NK-92 treated with Interleukin-12 subunit alpha and Interleukin-12 subunit beta, amount 100 ng/mL, for 24 hours (cell line): ENCODE measurements around the gene SEMA5B.

ENCODE experiments used
- DNase-seq: peaks from one replicate; lab custom pipeline; 2025; lab: John Stamatoyannopoulos, UW

SEMA5B gene, protein sequence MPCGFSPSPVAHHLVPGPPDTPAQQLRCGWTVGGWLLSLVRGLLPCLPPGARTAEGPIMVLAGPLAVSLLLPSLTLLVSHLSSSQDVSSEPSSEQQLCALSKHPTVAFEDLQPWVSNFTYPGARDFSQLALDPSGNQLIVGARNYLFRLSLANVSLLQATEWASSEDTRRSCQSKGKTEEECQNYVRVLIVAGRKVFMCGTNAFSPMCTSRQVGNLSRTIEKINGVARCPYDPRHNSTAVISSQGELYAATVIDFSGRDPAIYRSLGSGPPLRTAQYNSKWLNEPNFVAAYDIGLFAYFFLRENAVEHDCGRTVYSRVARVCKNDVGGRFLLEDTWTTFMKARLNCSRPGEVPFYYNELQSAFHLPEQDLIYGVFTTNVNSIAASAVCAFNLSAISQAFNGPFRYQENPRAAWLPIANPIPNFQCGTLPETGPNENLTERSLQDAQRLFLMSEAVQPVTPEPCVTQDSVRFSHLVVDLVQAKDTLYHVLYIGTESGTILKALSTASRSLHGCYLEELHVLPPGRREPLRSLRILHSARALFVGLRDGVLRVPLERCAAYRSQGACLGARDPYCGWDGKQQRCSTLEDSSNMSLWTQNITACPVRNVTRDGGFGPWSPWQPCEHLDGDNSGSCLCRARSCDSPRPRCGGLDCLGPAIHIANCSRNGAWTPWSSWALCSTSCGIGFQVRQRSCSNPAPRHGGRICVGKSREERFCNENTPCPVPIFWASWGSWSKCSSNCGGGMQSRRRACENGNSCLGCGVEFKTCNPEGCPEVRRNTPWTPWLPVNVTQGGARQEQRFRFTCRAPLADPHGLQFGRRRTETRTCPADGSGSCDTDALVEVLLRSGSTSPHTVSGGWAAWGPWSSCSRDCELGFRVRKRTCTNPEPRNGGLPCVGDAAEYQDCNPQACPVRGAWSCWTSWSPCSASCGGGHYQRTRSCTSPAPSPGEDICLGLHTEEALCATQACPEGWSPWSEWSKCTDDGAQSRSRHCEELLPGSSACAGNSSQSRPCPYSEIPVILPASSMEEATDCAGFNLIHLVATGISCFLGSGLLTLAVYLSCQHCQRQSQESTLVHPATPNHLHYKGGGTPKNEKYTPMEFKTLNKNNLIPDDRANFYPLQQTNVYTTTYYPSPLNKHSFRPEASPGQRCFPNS

DNA sequence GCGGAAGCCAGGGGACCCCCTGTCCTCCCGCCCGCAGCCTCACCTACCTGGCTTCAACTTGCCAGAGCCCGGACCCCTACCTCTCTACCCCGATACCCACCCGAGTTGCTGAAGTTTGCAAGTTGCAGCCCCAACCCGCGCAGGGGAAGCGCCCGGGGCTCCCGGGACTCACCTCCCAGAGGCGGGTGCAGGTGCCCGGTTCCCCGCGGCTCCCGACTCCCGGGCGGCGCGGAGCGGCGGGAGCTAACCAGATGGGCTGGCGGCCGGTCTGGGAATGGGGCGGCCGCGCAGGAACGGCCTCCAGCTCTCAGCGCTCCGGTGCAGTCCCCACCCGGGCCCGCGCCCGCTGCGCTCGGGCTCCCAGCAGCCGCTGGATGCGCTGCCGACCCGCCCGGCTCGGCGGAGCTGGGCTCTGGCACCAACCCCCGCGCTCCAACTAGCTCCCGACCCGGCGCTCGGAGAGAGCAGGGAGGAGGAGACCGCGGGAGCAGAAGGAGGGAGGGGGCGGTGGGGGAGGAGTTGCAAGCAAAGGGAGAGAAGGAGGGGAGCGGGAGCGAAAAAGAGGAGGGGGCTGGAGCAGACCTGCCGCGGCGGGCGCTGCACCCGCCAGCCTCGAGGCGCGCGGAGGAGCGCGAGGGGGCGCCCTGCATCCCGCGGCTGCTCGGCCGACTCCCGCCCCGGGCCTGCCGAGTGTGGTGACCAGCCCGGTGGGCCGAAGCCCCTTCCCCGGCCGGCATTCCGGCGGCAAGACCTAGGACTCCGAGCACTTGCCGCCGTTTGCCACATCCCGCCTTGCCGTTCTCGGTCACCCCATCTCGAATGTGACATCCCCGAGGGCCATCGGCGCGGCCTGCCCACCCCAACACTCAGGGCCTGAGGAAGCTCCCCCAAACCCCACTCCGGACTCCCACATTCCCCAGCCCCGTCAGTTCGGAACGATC lies at the start of gene SEMA5B:
Gene SEMA5B, minus strand, starts transcription at position 472 of the 941 bp plus-strand sequence. CDS start 66,500 bp downstream, outside the sequence.
- DNase-seq, result no peak

DNA sequence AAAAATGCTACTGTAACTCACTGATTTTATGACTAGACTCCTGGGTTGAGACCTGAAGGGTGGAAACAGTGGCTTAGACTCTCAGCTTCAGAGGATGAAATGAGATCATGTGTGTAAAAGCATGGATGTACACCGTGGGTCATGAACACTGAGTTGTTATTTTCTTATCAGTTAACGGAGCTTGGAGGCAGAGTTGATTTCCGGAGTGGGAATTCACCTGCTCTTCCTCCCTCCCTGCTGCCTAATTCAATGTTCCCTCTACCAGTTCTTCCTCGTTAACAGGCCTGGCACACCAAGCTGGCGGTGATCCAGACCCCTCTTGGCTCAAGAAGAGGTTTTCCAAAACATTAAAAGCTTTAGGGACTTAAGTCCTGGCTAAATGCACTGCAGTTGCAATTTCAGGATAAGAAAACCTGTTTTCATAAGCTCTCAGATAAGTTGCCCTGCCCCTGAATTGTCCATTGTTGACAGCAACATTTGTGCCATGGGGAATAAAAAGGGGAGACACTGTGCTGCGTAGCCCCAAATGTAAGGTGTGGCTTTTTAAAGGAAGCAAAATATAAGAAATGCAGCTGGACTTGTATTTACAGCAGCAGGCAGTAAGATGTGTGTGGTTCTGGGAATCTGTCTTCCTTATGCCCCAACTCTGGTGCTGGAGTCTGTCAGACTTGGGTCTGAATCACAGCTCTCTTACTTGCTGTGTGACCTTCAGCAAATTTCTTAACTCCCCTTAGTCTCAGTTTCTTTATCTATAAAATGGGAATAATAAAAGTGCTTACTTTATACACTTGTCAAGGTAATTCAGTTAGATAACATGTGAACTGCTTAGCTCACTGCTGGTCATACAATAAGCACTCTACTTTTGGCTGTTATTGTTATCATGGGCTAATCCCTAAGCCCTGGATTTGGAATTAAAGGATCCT lies 49.2 kb upstream of the SEMA5B start:
- DNase-seq, result no peak

DNA sequence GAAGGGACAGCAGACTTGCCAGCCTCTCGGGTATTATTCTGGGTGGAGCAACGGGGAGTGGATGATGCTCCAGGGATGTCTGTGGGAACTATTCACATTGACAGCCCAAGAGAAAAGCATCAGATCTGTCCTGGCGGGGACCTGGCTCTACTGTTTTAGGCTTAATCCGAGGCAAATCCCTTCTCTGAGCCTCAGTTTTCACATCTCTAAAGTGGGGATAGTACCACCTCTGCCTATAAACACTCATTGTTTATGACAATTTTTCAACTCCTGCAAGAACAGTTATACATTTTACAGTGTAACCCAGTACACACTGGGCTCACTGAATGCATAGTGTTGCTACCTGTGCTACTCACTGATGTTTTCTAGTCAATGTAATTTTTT lies 48.5 kb upstream of the SEMA5B start:
- DNase-seq, result no peak

DNA sequence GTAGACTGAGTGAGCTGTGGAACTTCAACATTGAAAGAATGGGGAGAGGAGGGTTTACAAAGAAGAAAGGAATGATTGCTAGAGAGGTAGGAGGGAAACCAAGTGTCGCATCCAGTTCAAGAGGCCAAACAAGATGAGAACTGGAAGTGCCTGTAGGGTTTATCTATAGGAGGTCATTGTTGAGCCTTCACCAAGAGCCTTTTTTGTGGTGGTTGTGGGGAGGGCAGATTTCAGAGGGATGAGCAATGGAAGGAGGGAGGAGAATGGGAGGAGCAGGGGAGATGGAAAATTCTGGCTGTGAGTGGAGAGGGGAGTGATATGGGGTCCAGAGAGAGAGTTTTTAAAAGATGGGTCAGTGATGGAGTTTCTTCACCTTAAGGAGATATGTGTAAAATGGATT lies 47.8 kb upstream of the SEMA5B start:
- no peak for DNase-seq

DNA sequence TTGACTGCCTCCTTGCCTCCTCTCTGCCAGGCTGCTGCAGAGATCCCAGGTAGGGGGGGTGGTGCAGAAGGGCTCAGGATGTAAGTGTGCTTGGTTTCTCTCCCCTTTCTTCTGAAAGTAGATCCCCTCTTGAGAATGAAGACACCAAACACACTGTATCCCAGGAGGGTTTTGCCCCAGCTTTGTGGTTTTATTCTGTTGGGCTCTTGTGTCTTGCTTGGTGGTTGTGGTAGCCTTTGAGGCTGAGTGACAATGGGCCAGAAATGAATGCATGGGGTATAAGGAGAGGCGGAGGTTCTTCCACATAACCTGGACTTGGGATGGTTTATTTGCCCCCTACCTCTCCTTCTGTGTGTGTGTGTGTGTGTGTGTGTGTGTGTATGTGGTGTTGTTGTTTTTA lies 45.0 kb upstream of the SEMA5B start:
- no peak for DNase-seq

DNA sequence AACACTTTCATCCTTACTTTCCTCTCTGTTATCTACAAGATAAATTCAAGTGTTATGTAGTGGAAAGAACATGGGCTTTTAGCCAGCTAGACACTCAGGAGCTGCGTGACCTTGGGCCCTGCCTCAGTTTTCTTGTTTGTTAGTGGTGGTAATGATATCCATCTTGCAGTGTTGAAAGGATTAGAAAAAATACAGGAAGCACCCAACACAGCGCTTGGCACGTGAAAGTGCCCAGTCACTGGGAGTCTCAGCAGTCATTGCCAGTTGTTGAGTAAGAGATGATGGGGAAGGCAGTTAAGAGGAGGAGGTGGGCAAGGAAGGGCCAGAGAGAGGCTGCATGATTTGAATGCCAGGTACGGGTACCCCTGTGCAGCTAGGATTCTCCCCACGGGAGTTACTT lies 44.6 kb upstream of the SEMA5B start:
- DNase-seq, result no peak

DNA sequence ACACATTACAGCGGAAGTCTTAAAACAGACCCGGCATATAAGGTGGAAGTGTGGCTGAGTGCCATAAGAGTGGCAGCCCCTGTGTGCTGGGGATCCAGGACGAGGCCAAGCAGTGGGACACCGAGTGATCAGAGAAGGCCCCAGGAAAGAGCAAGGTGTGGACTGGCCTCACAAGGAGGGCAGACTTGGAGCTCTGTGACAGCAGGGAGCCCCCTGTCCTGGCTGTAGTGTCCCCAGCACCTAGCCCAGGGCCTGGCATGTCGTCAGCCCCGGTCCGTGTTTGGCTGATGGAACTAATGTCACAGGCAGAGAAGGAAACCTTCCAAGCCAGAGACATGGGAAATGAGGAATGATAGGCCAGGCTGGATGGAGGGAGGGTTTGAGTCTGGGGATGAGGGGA lies 44.0 kb upstream of the SEMA5B start:
- no peak for DNase-seq

DNA sequence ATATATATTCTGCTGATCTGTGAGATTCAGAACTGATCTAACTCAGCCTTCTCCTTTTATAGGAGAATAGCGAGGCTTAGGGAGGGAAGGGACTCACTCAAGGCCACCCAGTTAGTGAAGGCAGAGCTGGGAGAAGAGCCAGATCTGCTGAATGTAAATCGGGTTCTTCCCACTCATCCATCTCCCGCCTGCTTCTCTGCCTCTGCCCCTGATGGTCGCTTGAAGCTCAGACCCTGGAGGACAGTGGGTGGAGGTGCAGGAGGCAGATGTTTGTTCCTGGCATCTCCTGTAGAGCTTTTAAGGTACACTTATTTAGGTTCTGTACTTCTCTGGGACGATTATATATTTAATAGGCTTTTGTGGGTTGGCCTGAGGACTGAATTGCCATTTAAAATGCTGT lies 43.6 kb upstream of the SEMA5B start:
- DNase-seq, result no peak

DNA sequence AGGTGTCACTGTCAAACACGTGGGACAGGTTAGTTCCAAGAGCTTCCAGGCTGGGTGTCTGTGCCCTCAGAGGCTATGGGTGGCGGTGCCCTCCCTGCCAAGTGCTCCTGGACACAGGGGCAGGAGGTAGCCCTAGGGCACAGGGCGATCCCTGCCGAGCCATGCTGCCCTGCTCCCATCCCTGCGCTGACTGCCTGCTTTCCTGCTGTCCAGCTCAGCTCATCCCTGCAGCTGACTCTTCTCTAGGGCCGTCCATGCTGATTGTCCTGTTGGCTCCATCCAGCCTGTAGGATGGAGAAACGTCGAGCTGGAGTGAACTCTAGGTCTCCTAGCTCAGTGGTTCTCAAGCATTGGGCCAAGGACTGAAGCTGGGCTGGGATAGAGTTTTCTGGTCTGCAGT lies 42.9 kb upstream of the SEMA5B start:
- no peak for DNase-seq

DNA sequence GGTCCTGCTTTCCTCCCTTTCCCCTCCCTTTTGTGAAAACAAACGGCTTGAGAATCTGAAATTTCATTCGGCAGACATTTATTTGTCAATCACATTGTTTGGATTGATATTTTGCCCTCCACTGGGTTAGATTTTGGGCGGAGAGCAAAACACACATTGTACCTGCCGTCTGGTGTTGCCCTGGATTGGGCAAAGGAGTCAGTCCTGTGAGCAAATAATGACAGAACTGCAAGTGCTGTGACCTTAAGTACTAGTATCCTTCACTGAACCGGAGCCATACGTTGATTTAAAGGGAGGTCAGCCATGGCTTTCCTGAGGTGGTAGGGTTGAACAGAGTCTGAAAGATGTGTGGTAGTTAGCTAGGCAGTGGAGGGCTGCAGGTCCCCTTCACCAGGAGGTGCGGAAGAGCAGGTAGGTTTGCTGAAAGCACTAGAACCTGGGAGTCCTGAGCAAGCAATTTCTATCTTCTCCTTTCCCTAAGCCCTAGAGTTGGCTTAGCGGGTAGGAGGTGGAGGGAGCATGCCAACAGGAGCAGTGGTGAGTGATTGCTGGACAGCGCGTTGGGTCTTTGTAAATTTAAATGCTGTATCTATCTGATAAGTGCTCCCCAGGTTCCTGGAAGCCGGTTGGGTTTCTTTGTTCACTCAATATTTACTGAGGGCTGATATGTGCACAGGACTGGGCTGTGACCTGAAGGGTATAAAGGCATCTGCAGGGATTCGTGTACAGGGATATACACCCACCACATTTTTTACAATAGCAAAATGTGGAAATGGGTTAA lies 41.2 kb upstream of the SEMA5B start:
- DNase-seq, result no peak

DNA sequence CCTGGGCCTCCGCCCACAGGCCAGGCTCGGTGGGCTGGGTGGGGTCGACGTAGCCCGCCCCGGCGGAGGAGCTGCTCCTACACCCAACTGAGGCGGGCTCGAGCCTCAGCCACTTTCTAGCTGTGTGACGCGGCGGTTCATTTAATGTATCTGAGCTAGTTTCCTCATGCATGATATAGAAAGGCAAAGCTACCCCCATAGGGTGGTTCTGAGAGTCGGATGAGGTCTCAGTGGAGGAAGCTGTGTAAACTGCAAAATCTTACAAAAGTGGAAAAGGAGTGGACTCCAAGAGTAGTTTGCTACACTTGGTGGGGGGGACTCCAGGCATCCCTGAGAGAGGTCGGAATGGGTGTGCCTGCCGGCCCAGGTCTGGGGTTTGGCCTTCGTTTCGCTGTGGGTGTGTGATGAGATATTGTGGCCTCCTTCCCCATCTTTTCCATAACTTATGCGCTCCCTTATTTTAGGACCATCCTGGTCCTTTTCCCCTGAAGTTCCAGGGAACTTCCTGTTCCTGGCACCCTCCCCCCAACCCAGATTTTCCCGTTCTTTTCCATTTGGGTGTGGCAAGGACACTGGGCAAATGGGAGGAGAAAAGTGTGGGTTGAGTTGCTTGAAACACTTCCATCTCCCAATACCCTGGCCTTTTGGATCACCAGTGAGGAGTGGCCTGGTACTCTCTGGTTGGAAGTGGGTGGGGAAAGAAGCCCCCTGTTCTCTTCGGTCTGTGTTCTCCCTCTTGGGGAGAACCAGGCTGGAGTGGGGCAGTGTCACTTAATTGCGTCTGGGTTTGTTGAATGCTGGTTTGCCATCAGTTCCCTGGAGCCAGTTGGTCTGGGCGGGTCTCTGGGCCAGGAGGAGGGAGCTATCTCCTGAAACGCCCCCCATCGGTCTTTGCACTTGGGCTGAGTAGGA lies 40.4 kb upstream of the SEMA5B start:
- DNase-seq, result no peak

DNA sequence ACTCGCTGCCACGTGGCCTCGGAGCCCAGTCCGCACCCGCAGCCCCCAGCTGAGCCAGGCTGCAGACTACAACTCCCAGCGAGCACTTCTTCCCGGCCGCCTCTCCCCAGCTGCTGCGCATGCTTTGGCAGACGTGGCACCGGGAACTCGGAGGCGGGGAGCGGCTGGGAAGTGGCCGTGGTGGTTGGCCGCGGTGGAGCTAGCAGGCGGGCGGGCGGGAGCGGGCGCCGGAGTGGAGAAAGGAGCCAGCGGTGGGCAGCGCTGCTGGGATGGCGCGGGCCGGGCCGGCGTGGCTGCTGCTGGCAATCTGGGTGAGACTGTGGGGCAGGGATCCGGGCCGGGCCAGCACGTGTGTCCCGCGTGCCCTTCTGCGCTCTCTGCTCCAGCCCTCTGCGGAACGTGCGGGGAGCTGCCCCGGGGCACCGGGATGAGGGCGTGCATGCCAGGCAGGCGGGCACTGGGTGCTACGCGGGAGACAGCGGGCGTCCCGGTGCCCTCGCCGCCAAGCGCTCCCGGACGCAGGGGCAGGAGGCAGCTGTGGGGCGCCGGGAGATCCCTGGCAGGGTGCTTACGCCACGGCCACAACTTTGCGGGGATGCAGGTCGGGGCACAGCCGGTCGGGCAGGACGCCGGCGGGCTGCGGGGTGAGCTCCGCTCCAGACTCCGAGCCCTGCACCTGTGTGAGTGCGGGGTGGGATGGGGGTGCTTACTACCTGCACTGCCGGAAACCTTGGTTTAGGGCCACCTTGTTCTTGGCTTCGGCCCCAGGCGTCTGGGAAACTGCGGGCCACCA lies 39.5 kb upstream of the SEMA5B start, which contains the start of gene PDIA5:
Gene PDIA5, plus strand, starts transcription at position 130 of the 793 bp plus-strand sequence. Its CDS starts 140 bp downstream, at position 270.
- DNase-seq, result peak; percentile 52

DNA sequence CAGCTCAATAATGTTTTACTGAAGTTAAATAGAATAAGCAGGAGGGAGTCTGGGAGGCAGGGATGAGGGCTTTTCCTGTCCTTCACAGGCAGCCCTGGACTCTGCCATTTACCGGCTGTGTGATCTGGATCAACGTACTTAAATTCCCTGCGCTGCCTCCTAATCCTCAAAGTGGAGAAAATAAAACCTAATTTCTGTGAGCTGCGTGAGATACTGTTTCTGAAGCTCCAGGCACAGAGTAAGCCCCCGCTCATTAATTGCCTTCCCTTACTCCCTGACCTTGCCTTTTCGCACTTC lies 39.0 kb upstream of the SEMA5B start:
- no peak for DNase-seq

DNA sequence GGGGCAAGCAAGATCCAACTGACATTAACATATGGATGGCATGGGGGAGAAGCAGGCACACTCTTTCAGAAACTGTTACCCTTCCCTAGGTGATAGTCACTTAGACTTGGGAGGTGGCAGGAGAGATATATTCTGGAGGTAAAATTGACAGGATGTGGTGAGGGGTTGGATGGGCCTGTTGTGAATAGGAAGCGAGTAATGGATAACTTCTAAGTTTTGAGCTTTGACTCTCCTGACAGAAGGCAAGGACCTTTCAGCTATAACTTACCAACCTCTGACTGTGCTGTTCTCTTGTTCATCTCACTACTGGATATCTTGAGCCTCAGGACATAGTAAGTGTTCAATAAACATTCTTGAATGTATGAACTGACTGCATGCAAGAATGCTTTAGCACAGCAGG lies 37.4 kb upstream of the SEMA5B start:
- no peak for DNase-seq

DNA sequence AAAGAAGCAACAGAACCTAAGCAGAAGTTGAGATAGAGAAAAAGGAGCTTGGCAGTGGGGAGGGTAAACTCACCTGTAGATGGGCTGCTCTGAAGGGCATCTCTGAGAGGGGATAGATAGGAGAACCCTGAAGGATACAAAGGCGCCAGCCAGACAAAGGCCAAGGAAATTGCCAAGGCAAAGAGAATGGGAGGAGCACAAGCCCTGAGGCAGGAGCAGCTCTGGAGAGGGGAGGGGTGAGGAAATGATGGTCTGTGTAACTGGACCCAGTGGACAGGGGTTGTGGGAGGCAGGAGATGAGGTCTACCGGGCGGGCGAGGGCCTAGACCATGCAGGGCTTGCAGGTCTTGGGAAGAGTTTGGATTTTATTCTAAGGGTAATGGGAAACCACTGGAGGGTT lies 36.9 kb upstream of the SEMA5B start:
- DNase-seq, result no peak

DNA sequence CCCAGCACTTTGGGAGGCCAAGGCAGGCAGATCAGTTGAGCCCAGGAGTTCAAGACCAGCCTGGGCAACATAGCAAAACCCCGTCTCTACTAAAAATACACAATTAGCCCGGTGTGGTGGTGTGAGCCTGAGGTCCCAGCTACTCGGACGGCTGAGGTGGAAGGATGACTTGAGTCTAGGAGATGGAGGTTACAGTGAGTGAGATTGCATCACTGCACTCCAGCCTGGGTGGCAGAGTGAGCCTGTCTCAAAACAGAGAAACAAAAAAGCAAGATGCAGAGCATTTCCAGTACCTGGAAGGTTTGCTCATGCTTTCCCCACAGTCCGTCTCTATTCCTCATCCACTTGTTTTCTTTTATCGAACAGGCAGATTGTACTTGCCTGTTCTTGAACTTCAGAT lies 35.5 kb upstream of the SEMA5B start:
- DNase-seq, result no peak

DNA sequence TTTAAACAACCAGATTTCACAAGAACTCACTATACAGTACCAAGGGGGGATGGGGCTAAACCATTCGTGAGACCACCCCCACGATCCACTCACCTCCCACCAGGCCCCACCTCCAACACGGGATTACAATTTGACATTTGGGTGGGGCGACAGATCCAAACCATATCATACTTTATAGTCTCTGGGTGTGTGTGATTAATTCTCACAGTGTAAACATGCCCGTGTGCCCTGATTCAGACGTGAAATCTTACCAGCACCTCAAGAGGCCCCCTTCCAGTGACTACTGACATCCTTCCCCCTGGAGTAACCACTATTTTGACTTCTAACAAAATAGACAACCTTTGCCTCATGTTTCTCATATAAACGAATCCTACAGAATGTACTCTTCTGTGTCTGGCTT lies 34.3 kb upstream of the SEMA5B start:
- no peak for DNase-seq

DNA sequence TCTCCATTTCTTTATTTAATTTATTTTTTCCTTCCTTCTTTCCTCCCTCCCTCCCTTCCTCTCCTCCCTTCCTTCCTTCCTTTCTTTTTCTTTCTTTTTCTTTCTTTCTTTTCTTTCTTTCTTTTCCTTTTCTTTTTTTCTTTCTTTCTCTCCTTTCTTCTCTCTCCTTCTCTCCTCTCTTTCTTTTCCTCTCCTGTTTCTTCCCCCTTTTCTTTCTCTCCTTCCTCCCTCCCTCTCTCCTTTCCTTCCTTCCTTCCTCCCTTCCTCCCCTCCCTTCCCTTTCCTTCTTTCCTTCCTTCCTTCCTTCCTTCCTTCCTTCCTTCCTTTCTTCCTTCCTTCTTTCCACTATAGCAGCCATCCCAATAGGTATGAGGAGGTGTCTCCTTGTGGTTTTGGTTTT lies 32.5 kb upstream of the SEMA5B start:
- no peak for DNase-seq
